Measurements from ENCODE around the gene PIP4K2A.

PIP4K2A gene

GRCh38 chr10:22702348-22702747 lies 12.0 kb downstream of the PIP4K2A start:
- peaks cover 85% of the 10 kb centered on the region for H3K79me2 ChIP-seq (ENCODE audit: insufficient read depth, low read length)
- H3K27ac ChIP-seq (ENCODE audit: low read depth, low read length), result no peak overlapping the region
- H3K27me3 ChIP-seq (ENCODE audit: low read length), result no peaks in the 10 kb centered on the region
- H2AFZ ChIP-seq (ENCODE audit: low read depth, low read length, severe bottlenecking), result no peak overlapping the region
- H3F3A ChIP-seq (ENCODE audit: insufficient read depth), result no peaks in the 10 kb centered on the region
- H4K20me1 ChIP-seq (ENCODE audit: low read depth, low read length), result peaks cover 48% of the 10 kb centered on the region
- TF ChIP-seq EZH2phosphoT487 (conservative IDR thresholded peaks at IDR 0.05; ENCODE audit: low read length) (no peak), CTCF (IDR thresholded peaks at IDR 0.05; ENCODE audit: insufficient read depth, low read length, poor library complexity, severe bottlenecking) (no peak)
- no peaks in the 10 kb centered on the region for H3K9me3 ChIP-seq (ENCODE audit: insufficient read depth, low read length)
- H3K36me3 ChIP-seq (ENCODE audit: low read length), result no peaks in the 10 kb centered on the region
- no peak overlapping the region for H3K4me2 ChIP-seq (ENCODE audit: low read depth, low read length, poor library complexity, severe bottlenecking)
- H3K4me3 ChIP-seq (ENCODE audit: insufficient read depth, low read length, poor library complexity, severe bottlenecking), result no peak overlapping the region
- no peaks in the 10 kb centered on the region for H3K9me2 ChIP-seq (replicated peaks; ENCODE audit: insufficient read depth, low read length)
- no peak overlapping the region for H3K9ac ChIP-seq (ENCODE audit: low read length)

- Histone ChIP-seq H3K36me3 (ENCODE audit: low read length) (no peaks in the 10 kb centered on the region), H3K27me3 (ENCODE audit: low read length) (no peaks in the 10 kb centered on the region), H4K20me1 (ENCODE audit: low read depth, low read length) (peaks cover 56% of the 10 kb centered on the region), H3K4me3 (ENCODE audit: insufficient read depth, low read length, poor library complexity, severe bottlenecking) (no peak overlapping the region), H3K4me2 (ENCODE audit: low read depth, low read length, poor library complexity, severe bottlenecking) (no peak overlapping the region), H3K9me2 (replicated peaks; ENCODE audit: insufficient read depth, low read length) (no peaks in the 10 kb centered on the region), H3K9ac (ENCODE audit: low read length) (no peak overlapping the region), H3F3A (ENCODE audit: insufficient read depth) (no peaks in the 10 kb centered on the region), H3K9me3 (ENCODE audit: insufficient read depth, low read length) (no peaks in the 10 kb centered on the region), H2AFZ (ENCODE audit: low read depth, low read length, severe bottlenecking) (no peak overlapping the region), H3K79me2 (ENCODE audit: insufficient read depth, low read length) (peaks cover 81% of the 10 kb centered on the region), H3K27ac (ENCODE audit: low read depth, low read length) (no peak overlapping the region)
- TF ChIP-seq CTCF (IDR thresholded peaks at IDR 0.05; ENCODE audit: insufficient read depth, low read length, poor library complexity, severe bottlenecking) (no peak), EZH2phosphoT487 (conservative IDR thresholded peaks at IDR 0.05; ENCODE audit: low read length) (no peak)
Measured at GRCh38 chr10:22701132-22701826, 13.1 kb downstream of the PIP4K2A start.

GRCh38 chr10:22700489-22700888 lies 13.9 kb downstream of the PIP4K2A start:
- Histone ChIP-seq H3K36me3 (ENCODE audit: low read length) (no peaks in the 10 kb centered on the region), H3K27ac (ENCODE audit: low read depth, low read length) (no peak overlapping the region), H3K27me3 (ENCODE audit: low read length) (no peaks in the 10 kb centered on the region), H3K79me2 (ENCODE audit: insufficient read depth, low read length) (peaks cover 83% of the 10 kb centered on the region), H3K4me3 (ENCODE audit: insufficient read depth, low read length, poor library complexity, severe bottlenecking) (no peak overlapping the region), H4K20me1 (ENCODE audit: low read depth, low read length) (peaks cover 64% of the 10 kb centered on the region), H3K9me2 (replicated peaks; ENCODE audit: insufficient read depth, low read length) (no peaks in the 10 kb centered on the region), H3K9ac (ENCODE audit: low read length) (no peak overlapping the region), H2AFZ (ENCODE audit: low read depth, low read length, severe bottlenecking) (no peak overlapping the region), H3K9me3 (ENCODE audit: insufficient read depth, low read length) (no peaks in the 10 kb centered on the region), H3F3A (ENCODE audit: insufficient read depth) (no peaks in the 10 kb centered on the region), H3K4me2 (ENCODE audit: low read depth, low read length, poor library complexity, severe bottlenecking) (no peak overlapping the region)
- TF ChIP-seq CTCF (IDR thresholded peaks at IDR 0.05; ENCODE audit: insufficient read depth, low read length, poor library complexity, severe bottlenecking) (no peak), EZH2phosphoT487 (conservative IDR thresholded peaks at IDR 0.05; ENCODE audit: low read length) (no peak)
